GM23338 (cell line): ENCODE data around the gene GABARAP. TPM values are rescaled to one million over a fixed set of nuclear protein-coding genes. Genes with fewer than 3 reads are reported as not detected.
A peak's percentile ranks its signal among the peaks of the same experiment; 100 is the strongest.

Source experiments
- ATAC-seq: fragments of 200-7000 bp; cut with Tn5 transposase; 3 replicates; pipeline ENCODE4 v1.9.1; 2020
- DNase-seq: peaks from one replicate; pipeline ENCODE4 v3.0.0-alpha.2; 2015; ENCODE audit warnings: low spot score
- H2AFZ ChIP-seq: fragments of 200-600 bp; sonication (generic); 2 replicates; pipeline ENCODE4 v1.8.0; 2016; ENCODE audit warnings: antibody characterized with exemption, mild to moderate bottlenecking, moderate library complexity
- H3F3A ChIP-seq: fragments of 200-600 bp; sonication (generic); replicated peaks from 2 replicates; pipeline ENCODE4 v1.8.0; 2017; ENCODE audit warnings: antibody characterized with exemption, mixed run types, low read depth
- H3K27ac ChIP-seq: fragments of 200-600 bp; sonication (generic); 2 replicates; pipeline ENCODE4 v1.6.1; 2016; ENCODE audit warnings: low read depth
- H3K27me3 ChIP-seq: fragments of 200-600 bp; sonication (generic); 2 replicates; pipeline ENCODE4 v1.8.0; 2016; ENCODE audit warnings: mild to moderate bottlenecking, mixed run types, moderate library complexity; ENCODE audit not compliant: insufficient read depth
- H3K36me3 ChIP-seq: fragments of 200-600 bp; sonication (generic); 2 replicates; pipeline ENCODE4 v1.8.0; 2016; ENCODE audit warnings: mild to moderate bottlenecking; ENCODE audit not compliant: insufficient read depth
- H3K4me1 ChIP-seq: fragments of 200-600 bp; sonication (generic); 2 replicates; pipeline ENCODE4 v1.8.0; 2016; ENCODE audit warnings: mild to moderate bottlenecking, moderate library complexity; ENCODE audit not compliant: insufficient read depth
- H3K4me2 ChIP-seq: fragments of 200-600 bp; sonication (generic); 2 replicates; pipeline ENCODE4 v1.7.1; 2017; ENCODE audit warnings: mixed run types
- H3K4me3 ChIP-seq: fragments of 200-600 bp; sonication (generic); 2 replicates; pipeline ENCODE4 v1.6.1; 2016; ENCODE audit warnings: mixed run types
- H3K79me2 ChIP-seq: fragments of 200-600 bp; sonication (generic); replicated peaks from 2 replicates; pipeline ENCODE4 v1.8.0; 2017; ENCODE audit warnings: mild to moderate bottlenecking; ENCODE audit not compliant: insufficient read depth
- H3K9me2 ChIP-seq: fragments of 200-600 bp; sonication (generic); 2 replicates; pipeline ENCODE4 v1.8.0; 2017; ENCODE audit not compliant: insufficient read depth
- H4K20me1 ChIP-seq: fragments of 200-600 bp; sonication (generic); replicated peaks from 2 replicates; pipeline ENCODE4 v1.8.0; 2017; ENCODE audit warnings: mild to moderate bottlenecking; ENCODE audit not compliant: insufficient read depth
- H3K27ac Mint-ChIP-seq: 2 replicates; pipeline ENCODE4 v1.8.0; 2020; ENCODE audit warnings: inconsistent platforms, mild to moderate bottlenecking, moderate library complexity, mixed read lengths
- H3K27me3 Mint-ChIP-seq: 3 replicates; pipeline ENCODE4 v1.8.0; 2022; ENCODE audit warnings: low read depth, mild to moderate bottlenecking, moderate library complexity, mixed read lengths, inconsistent platforms; ENCODE audit not compliant: insufficient read depth, poor library complexity
- H3K36me3 Mint-ChIP-seq: 3 replicates; pipeline ENCODE4 v1.8.0; 2021; ENCODE audit warnings: low read depth, mild to moderate bottlenecking, inconsistent platforms, moderate library complexity, mixed read lengths
- H3K4me1 Mint-ChIP-seq: 3 replicates; pipeline ENCODE4 v1.8.0; 2020; ENCODE audit warnings: mild to moderate bottlenecking, inconsistent platforms, mixed read lengths
- H3K4me3 Mint-ChIP-seq: 3 replicates; pipeline ENCODE4 v1.8.0; 2021; ENCODE audit warnings: moderate library complexity, mild to moderate bottlenecking, inconsistent platforms, mixed read lengths
- H3K9me3 Mint-ChIP-seq: 3 replicates; pipeline ENCODE4 v1.8.0; 2020; ENCODE audit warnings: moderate library complexity, mild to moderate bottlenecking, inconsistent platforms, mixed read lengths
- CREB1 ChIP-seq: fragments of 250-450 bp; sonication (Bioruptor Pico); IDR thresholded peaks from 2 replicates; pipeline ENCODE4 v1.5.0; 2020; ENCODE audit warnings: low read depth, mild to moderate bottlenecking, moderate library complexity
- EZH2 ChIP-seq: fragments of 200-600 bp; sonication (generic); IDR thresholded peaks from one replicate; pipeline ENCODE4 v1.8.0; 2017; ENCODE audit warnings: antibody characterized with exemption, mild to moderate bottlenecking, low read depth; ENCODE audit not compliant: unreplicated experiment
- EZH2phosphoT487 ChIP-seq: fragments of 200-600 bp; sonication (generic); IDR thresholded peaks from one replicate; pipeline ENCODE4 v1.8.1; 2018; ENCODE audit warnings: antibody characterized with exemption; ENCODE audit not compliant: unreplicated experiment
- JUNB ChIP-seq: IDR thresholded peaks from one replicate; pipeline ENCODE4 v1.6.1; 2016; ENCODE audit warnings: antibody characterized with exemption; ENCODE audit not compliant: unreplicated experiment
- NANOG ChIP-seq: IDR thresholded peaks from 2 replicates; pipeline ENCODE4 v1.6.1; 2016; ENCODE audit warnings: antibody characterized with exemption, borderline replicate concordance
- POLR2AphosphoS5 ChIP-seq: IDR thresholded peaks from 2 replicates; pipeline ENCODE4 v1.6.1; 2016; ENCODE audit warnings: antibody characterized with exemption, low read depth
- STAT1 ChIP-seq: IDR thresholded peaks from one replicate; pipeline ENCODE4 v1.6.1; 2016; ENCODE audit warnings: antibody characterized with exemption; ENCODE audit not compliant: unreplicated experiment
- ZNF114 ChIP-seq: fragments of 250-450 bp; sonication (Bioruptor Pico); IDR thresholded peaks from 2 replicates; pipeline ENCODE4 v1.5.0; 2020; ENCODE audit warnings: mild to moderate bottlenecking, moderate library complexity
- ZNF331 ChIP-seq: fragments of 250-450 bp; sonication (Bioruptor Pico); IDR thresholded peaks from 2 replicates; pipeline ENCODE4 v1.5.0; 2020; ENCODE audit warnings: low read depth, mild to moderate bottlenecking, moderate library complexity
- polyA plus RNA-seq: library from polyadenylated mRNA; unstranded; fragments of >200 nt; fragmentation: Nextera tagmentation; extraction: Ambion mirVana; gene quantifications from 2 replicates; pipeline ENCODE4 v1.2.1, GENCODE V29; 2016
- total RNA-seq: library from RNA; depleted of rRNA; stranded (reverse); fragments of >200 nt; shearing (Covaris generic); gene quantifications from 2 replicates; pipeline ENCODE4 v1.2.3, GENCODE V29; 2014
- TF ChIP-seq, protein P1 (sequence below), 2 experiments: fragments of 200-600 bp in 1 of 2; sonication (generic) in 1 of 2; conservative IDR thresholded peaks; 2 replicates each; pipeline versions ENCODE4 v1.5.1 to v1.6.1; 2016 to 2017; ENCODE audit warnings: antibody characterized with exemption in 2 of 2, low read depth in 2 of 2, mild to moderate bottlenecking in 2 of 2, moderate library complexity in 1 of 2
- TF ChIP-seq, protein P2 (sequence below): IDR thresholded peaks from one replicate; pipeline ENCODE4 v1.6.1; 2018; ENCODE audit warnings: antibody characterized with exemption; ENCODE audit not compliant: unreplicated experiment
- TF ChIP-seq, protein P3 (sequence below): IDR thresholded peaks from 2 replicates; pipeline ENCODE4 v1.6.1; 2016; ENCODE audit warnings: antibody characterized with exemption

The GABARAP gene
- total and polyA plus RNA-seq, 2 experiments from 2014 or later: 128 to 520 TPM

DNA sequence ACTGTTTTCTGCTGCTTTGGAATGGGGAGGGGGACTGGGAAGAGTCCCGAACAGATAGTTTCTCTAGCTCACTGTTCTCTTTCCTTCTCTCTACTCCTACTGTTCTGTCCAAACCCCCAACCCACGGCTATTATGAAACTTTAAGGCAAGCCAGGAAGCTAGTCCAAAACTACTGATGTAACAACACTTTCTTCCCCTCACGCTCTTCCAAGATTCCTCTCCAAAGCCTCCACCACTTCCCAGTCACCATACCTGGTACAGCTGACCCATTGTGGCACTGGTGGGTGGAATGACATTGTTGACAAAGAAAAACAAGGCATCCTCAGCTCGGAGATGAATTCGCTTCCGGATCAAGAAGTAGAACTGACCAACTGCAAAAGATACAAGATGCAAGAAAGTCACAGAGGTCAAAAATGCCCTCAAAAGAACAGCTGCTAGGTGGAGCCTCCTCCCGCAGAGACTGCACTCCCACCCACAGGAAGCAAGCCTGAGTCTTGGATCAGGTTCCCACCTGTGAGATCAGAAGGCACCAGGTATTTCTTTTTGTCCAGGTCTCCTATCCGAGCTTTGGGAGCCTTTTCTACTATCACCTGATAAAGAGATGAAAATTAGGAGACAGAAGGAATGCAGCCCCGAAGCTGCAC lies 1.0 kb downstream of the GABARAP start:
- H3K79me2 ChIP-seq: peaks cover 40% of the 10 kb centered on the region

GRCh38 chr17:7240375-7240774 lies 1.9 kb downstream of the GABARAP start:
- Histone ChIP-seq H2AFZ (no peak overlapping the region), H3K9me2 (no peaks in the 10 kb centered on the region), H3K27me3 (no peaks in the 10 kb centered on the region), H3K36me3 (peaks cover 17% of the 10 kb centered on the region), H3F3A (peaks cover 41% of the 10 kb centered on the region), H3K27ac (0 out of 2 replicates have a peak overlapping the region, but pooled peaks have one; percentile 93), H3K4me1 (peaks cover 19% of the 10 kb centered on the region), H3K4me3 (peak overlapping the region; percentile 78; the same call in 1 of the 2 replicates), H3K79me2 (peaks cover 43% of the 10 kb centered on the region), H4K20me1 (peaks cover 16% of the 10 kb centered on the region), H3K4me2 (no peak overlapping the region; the same call in 1 of the 2 replicates)
- H3K27me3 Mint-ChIP-seq: peaks cover 33% of the 10 kb centered on the region
- no peak for ATAC-seq
- DNase-seq: no peak
- H3K27ac Mint-ChIP-seq: peak overlapping the region; percentile 76
- H3K36me3 Mint-ChIP-seq: peaks cover 54% of the 10 kb centered on the region
- peaks cover 37% of the 10 kb centered on the region for H3K4me1 Mint-ChIP-seq
- no peaks in the 10 kb centered on the region; the same call in none of the 3 replicates for H3K9me3 Mint-ChIP-seq
- peak overlapping the region; percentile 87 for H3K4me3 Mint-ChIP-seq
- TF ChIP-seq NANOG: no peak
- TF ChIP-seq ZNF331 (CRISPR knock-in tag): no peak
- TF ChIP-seq, protein P1, sequence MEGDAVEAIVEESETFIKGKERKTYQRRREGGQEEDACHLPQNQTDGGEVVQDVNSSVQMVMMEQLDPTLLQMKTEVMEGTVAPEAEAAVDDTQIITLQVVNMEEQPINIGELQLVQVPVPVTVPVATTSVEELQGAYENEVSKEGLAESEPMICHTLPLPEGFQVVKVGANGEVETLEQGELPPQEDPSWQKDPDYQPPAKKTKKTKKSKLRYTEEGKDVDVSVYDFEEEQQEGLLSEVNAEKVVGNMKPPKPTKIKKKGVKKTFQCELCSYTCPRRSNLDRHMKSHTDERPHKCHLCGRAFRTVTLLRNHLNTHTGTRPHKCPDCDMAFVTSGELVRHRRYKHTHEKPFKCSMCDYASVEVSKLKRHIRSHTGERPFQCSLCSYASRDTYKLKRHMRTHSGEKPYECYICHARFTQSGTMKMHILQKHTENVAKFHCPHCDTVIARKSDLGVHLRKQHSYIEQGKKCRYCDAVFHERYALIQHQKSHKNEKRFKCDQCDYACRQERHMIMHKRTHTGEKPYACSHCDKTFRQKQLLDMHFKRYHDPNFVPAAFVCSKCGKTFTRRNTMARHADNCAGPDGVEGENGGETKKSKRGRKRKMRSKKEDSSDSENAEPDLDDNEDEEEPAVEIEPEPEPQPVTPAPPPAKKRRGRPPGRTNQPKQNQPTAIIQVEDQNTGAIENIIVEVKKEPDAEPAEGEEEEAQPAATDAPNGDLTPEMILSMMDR (conservative IDR thresholded peaks at IDR 0.05; ENCODE audit: low read depth in 2 of 2): no peak
- TF ChIP-seq EZH2: no peak
- TF ChIP-seq, protein P2, sequence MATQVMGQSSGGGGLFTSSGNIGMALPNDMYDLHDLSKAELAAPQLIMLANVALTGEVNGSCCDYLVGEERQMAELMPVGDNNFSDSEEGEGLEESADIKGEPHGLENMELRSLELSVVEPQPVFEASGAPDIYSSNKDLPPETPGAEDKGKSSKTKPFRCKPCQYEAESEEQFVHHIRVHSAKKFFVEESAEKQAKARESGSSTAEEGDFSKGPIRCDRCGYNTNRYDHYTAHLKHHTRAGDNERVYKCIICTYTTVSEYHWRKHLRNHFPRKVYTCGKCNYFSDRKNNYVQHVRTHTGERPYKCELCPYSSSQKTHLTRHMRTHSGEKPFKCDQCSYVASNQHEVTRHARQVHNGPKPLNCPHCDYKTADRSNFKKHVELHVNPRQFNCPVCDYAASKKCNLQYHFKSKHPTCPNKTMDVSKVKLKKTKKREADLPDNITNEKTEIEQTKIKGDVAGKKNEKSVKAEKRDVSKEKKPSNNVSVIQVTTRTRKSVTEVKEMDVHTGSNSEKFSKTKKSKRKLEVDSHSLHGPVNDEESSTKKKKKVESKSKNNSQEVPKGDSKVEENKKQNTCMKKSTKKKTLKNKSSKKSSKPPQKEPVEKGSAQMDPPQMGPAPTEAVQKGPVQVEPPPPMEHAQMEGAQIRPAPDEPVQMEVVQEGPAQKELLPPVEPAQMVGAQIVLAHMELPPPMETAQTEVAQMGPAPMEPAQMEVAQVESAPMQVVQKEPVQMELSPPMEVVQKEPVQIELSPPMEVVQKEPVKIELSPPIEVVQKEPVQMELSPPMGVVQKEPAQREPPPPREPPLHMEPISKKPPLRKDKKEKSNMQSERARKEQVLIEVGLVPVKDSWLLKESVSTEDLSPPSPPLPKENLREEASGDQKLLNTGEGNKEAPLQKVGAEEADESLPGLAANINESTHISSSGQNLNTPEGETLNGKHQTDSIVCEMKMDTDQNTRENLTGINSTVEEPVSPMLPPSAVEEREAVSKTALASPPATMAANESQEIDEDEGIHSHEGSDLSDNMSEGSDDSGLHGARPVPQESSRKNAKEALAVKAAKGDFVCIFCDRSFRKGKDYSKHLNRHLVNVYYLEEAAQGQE: no peak
- no peak for TF ChIP-seq EZH2phosphoT487
- no peak for TF ChIP-seq CREB1
- TF ChIP-seq, protein P3, sequence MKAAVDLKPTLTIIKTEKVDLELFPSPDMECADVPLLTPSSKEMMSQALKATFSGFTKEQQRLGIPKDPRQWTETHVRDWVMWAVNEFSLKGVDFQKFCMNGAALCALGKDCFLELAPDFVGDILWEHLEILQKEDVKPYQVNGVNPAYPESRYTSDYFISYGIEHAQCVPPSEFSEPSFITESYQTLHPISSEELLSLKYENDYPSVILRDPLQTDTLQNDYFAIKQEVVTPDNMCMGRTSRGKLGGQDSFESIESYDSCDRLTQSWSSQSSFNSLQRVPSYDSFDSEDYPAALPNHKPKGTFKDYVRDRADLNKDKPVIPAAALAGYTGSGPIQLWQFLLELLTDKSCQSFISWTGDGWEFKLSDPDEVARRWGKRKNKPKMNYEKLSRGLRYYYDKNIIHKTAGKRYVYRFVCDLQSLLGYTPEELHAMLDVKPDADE: no peak
- no peak for TF ChIP-seq JUNB
- no peak for TF ChIP-seq STAT1

More for the DNA sequence above, 1.0 kb downstream of the GABARAP start:
- no peaks in the 10 kb centered on the region for H3K9me2 ChIP-seq
- TF ChIP-seq ZNF114 (CRISPR knock-in tag) (no peak), POLR2AphosphoS5 (no peak), STAT1 (no peak)
- TF ChIP-seq, protein P3: no peak
- TF ChIP-seq, protein P1 (conservative IDR thresholded peaks at IDR 0.05; ENCODE audit: low read depth in 2 of 2): no peak
- Mint-ChIP-seq H3K4me1 (peaks cover 38% of the 10 kb centered on the region), H3K4me3 (peak overlapping the region; percentile 87), H3K27ac (peak overlapping the region; percentile 97), H3K27me3 (peaks cover 33% of the 10 kb centered on the region), H3K36me3 (peaks cover 54% of the 10 kb centered on the region), H3K9me3 (no peaks in the 10 kb centered on the region; the same call in none of the 3 replicates)
- H3K4me2 ChIP-seq: peak overlapping the region; percentile 81
- peak overlapping the region; percentile 93 for H3K27ac ChIP-seq
- H2AFZ ChIP-seq: no peak overlapping the region
- peaks cover 37% of the 10 kb centered on the region for H3F3A ChIP-seq
- no peaks in the 10 kb centered on the region for H3K27me3 ChIP-seq
- H3K4me3 ChIP-seq: peak overlapping the region; percentile 78
- H3K36me3 ChIP-seq: peaks cover 21% of the 10 kb centered on the region; the same call in 1 of the 2 replicates
- H3K4me1 ChIP-seq: peaks cover 20% of the 10 kb centered on the region
- no peak for DNase-seq
- H4K20me1 ChIP-seq: peaks cover 13% of the 10 kb centered on the region
- ATAC-seq: no peak
